ENCODE results near the gene IZUMO1. TPM values are rescaled to one million over a fixed set of nuclear protein-coding genes. Genes with fewer than 3 reads are reported as not detected.

Gene IZUMO1
- total and polyA plus RNA-seq, 2 of the 13 experiments (the other 11 are each of a cell fraction or from before 2014, with no cell fraction given): 0.07 to 0.22 TPM

DNA sequence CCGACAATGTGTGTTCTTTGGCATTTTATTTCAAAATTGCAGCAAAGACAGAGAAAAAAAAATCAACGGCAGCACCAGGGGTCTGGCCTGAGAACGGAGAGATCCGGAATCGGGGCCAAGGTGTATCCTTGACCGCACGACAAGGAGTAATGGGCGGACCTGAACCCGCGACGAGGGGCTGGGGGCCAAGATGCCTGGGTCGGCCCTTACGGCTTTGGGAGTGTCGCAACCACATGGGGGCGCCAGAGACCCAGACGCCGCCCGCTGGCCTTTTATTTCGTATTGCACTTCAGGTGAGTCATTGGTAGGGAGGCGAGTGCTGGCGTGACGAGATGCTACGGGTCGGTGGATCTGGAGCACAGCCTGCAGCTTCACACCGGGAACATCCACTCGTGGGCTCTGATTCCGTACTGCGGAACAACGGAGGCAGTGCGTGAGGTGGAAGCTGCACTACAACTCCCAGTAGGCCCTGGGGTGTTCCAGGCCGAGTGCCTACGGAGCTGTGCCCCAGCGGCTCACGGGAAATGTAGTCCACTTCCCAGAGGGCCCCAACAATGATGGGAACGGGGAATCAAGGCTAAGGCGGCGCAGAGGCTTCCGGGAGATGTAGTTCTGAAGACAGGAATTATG lies 48.5 kb upstream of the IZUMO1 start (continued):
- TF ChIP-seq ZNF710 (CRISPR knock-in tag; IDR thresholded peaks at IDR 0.05; ENCODE audit: borderline replicate concordance): 0 out of 2 replicates have a peak, but pooled peaks have one; percentile 14
- 0 out of 2 replicates have a peak, but pooled peaks have one; percentile 21 for TF ChIP-seq ZNF33B (CRISPR knock-in tag; IDR thresholded peaks at IDR 0.05)
- no peak for TF ChIP-seq ATF7 (IDR thresholded peaks at IDR 0.05)
- 0 out of 2 replicates have a peak, but pooled peaks have one; percentile 28 for TF ChIP-seq ATF7 (CRISPR knock-in tag; IDR thresholded peaks at IDR 0.05)
- 0 out of 2 replicates have a peak, but pooled peaks have one; percentile 32 for TF ChIP-seq RNF2 (conservative IDR thresholded peaks at IDR 0.05; ENCODE audit: low read depth)
- peak; percentile 70 for TF ChIP-seq KAT8 (CRISPR knock-in tag; IDR thresholded peaks at IDR 0.05)
- TF ChIP-seq ZNF782 (CRISPR knock-in tag; IDR thresholded peaks at IDR 0.05; ENCODE audit: borderline replicate concordance): no peak
- TF ChIP-seq JUND (CRISPR knock-in tag; IDR thresholded peaks at IDR 0.05): no peak
- TF ChIP-seq NFYB (CRISPR knock-in tag; IDR thresholded peaks at IDR 0.05): 0 out of 2 replicates have a peak, but pooled peaks have one; percentile 41
- TF ChIP-seq ZNF691 (CRISPR knock-in tag; IDR thresholded peaks at IDR 0.05; ENCODE audit: borderline replicate concordance, low read depth): peak; percentile 55
- peak; percentile 99 for TF ChIP-seq ZBTB33 (CRISPR knock-in tag; IDR thresholded peaks at IDR 0.05)
- peak; percentile 85 for TF ChIP-seq ZNF574 (CRISPR knock-in tag; IDR thresholded peaks at IDR 0.05)
- TF ChIP-seq SIX4 (CRISPR knock-in tag; IDR thresholded peaks at IDR 0.05): 0 out of 2 replicates have a peak, but pooled peaks have one; percentile 24
- peak; percentile 99 for TF ChIP-seq HCFC1 (IDR thresholded peaks at IDR 0.05; ENCODE audit: low read depth, low read length)
- 0 out of 2 replicates have a peak, but pooled peaks have one; percentile 3 for TF ChIP-seq MTERF4 (CRISPR knock-in tag; IDR thresholded peaks at IDR 0.05)
- peak; percentile 97 for TF ChIP-seq CTCF (CRISPR knock-in tag; IDR thresholded peaks at IDR 0.05)
- TF ChIP-seq MTF2 (CRISPR knock-in tag; IDR thresholded peaks at IDR 0.05; ENCODE audit: borderline replicate concordance): no peak

All from HepG2 (cell line).